Endothelial cell of umbilical vein (primary cell): Measurements from ENCODE around the gene TMEM87A.

Source experiments
- CTCF ChIP-seq, 2 donors: IDR thresholded peaks; 1 replicate in 1 of 2; 2 replicates in 1 of 2; pipeline ENCODE4 v1.5.1; 2011; ENCODE audit warnings: low read length in 2 of 2, mild to moderate bottlenecking in 2 of 2, moderate library complexity in 2 of 2, control low read depth in 1 of 2, inconsistent platforms in 1 of 2, low read depth in 1 of 2; ENCODE audit not compliant: insufficient read depth in 1 of 2; ENCODE audit errors: extremely low read depth in 1 of 2
- POLR2A ChIP-seq: IDR thresholded peaks from 2 replicates; pipeline ENCODE4 v1.6.1; 2012; ENCODE audit warnings: low read depth, mild to moderate bottlenecking, control low read depth, low read length

GRCh38 chr15:42163947-42164550 is 109.2 kb downstream of the TMEM87A start:
- TF ChIP-seq POLR2A (no peak), CTCF (IDR thresholded peaks at IDR 0.05; ENCODE audit: extremely low read depth in 1 of 2, insufficient read depth in 1 of 2, low read depth in 1 of 2, low read length in 2 of 2) (no peak)
